K562 (cell line): ENCODE data around the gene CNOT6L. TPM values are rescaled to one million over a fixed set of nuclear protein-coding genes. Genes with fewer than 3 reads are reported as not detected.

Experiments
- ARID4B ChIP-seq: sonication (generic); formaldehyde crosslinking; IDR thresholded peaks from 2 replicates; pipeline ENCODE4 v1.8.0; 2022; ENCODE audit warnings: mild to moderate bottlenecking, missing genetic modification reagents
- BACH1 ChIP-seq: fragments of 200-800 bp; sonication (Bioruptor generic); IDR thresholded peaks from 2 replicates; pipeline ENCODE4 v1.6.1; 2016; ENCODE audit warnings: missing genetic modification characterization, missing compliant biosample characterization
- HOXB6 ChIP-seq: fragments of 250-450 bp; sonication (Bioruptor Pico); IDR thresholded peaks from 2 replicates; pipeline ENCODE4 v1.5.1; 2022; ENCODE audit warnings: mild to moderate bottlenecking, borderline replicate concordance
- IFI16 ChIP-seq: fragments of 250-450 bp; sonication (Bioruptor Pico); IDR thresholded peaks from 2 replicates; pipeline ENCODE4 v2.1.2; 2022; ENCODE audit warnings: mild to moderate bottlenecking, inconsistent platforms
- KDM5B ChIP-seq: fragments of 200-600 bp; sonication (generic); IDR thresholded peaks from 2 replicates; pipeline ENCODE4 v1.6.1; 2012; ENCODE audit warnings: low read depth, mild to moderate bottlenecking, moderate library complexity, low read length, control low read depth, inconsistent platforms; ENCODE audit not compliant: insufficient replicate concordance
- MEF2D ChIP-seq: conservative IDR thresholded peaks from 2 replicates; pipeline ENCODE4 v1.6.1; 2016; ENCODE audit warnings: low read depth, missing genetic modification characterization, missing compliant biosample characterization
- NFIX ChIP-seq: fragments of 250-450 bp; sonication (Bioruptor Pico); IDR thresholded peaks from 2 replicates; pipeline ENCODE4 v1.4.0; 2020; ENCODE audit warnings: low read depth, mild to moderate bottlenecking, moderate library complexity
- PHF21A ChIP-seq: fragments of 450-650 bp; IDR thresholded peaks from 2 replicates; pipeline ENCODE4 v1.6.1; 2017; ENCODE audit warnings: low read depth, borderline replicate concordance
- SMC3 ChIP-seq: conservative IDR thresholded peaks from 2 replicates; pipeline ENCODE4 v1.6.1; 2011; ENCODE audit warnings: low read depth, low read length, improper control_type of control experiment; ENCODE audit not compliant: insufficient read depth
- TGIF2 ChIP-seq: sonication (generic); formaldehyde crosslinking; IDR thresholded peaks from 2 replicates; pipeline ENCODE4 v1.8.1; 2022; ENCODE audit warnings: mild to moderate bottlenecking, missing genetic modification reagents, moderate library complexity
- ZBTB34 ChIP-seq: fragments of 250-450 bp; sonication (Bioruptor Pico); IDR thresholded peaks from 2 replicates; pipeline ENCODE4 v1.8.0; 2021; ENCODE audit warnings: mild to moderate bottlenecking, moderate library complexity
- ZKSCAN8 ChIP-seq: fragments of 200-800 bp; sonication (Bioruptor generic); IDR thresholded peaks from 2 replicates; pipeline ENCODE4 v1.6.1; 2016; ENCODE audit warnings: missing genetic modification characterization, missing compliant biosample characterization
- ZNF165 ChIP-seq: fragments of 250-450 bp; sonication (Bioruptor Pico); IDR thresholded peaks from 2 replicates; pipeline ENCODE4 v1.4.0; 2020; ENCODE audit warnings: borderline replicate concordance
- ZNF785 ChIP-seq: fragments of 250-450 bp; sonication (Bioruptor Pico); IDR thresholded peaks from 2 replicates; pipeline ENCODE4 v1.4.0; 2020; ENCODE audit warnings: mild to moderate bottlenecking
- polyA plus RNA-seq, 8 experiments: library from polyadenylated mRNA; depleted of rRNA in 4 of 8; stranded (reverse) in 5 of 8; unstranded in 3 of 8; fragments of >200 nt; fragmentation: Nextera tagmentation in 2 of 8; fragmentation: Illumina TruSeq in 1 of 8; extraction: Ambion mirVana in 2 of 8; extraction: Trizol in 1 of 8; gene quantifications; 2 replicates each; pipeline versions ENCODE4 v1.2.1 to v1.2.3, GENCODE V29; 2011 to 2014; ENCODE audit warnings: inconsistent platforms in 1 of 8, missing spikeins in 1 of 8
- total RNA-seq, 7 experiments: library from RNA; depleted of rRNA in 6 of 7; stranded (reverse); fragments of >200 nt in 6 of 7; fragmentation: Illumina TruSeq in 2 of 7; extraction: Trizol in 2 of 7; gene quantifications; 2 replicates each; pipeline versions ENCODE4 v1.2.1 to v1.2.3, GENCODE V29; 2011 to 2021; ENCODE audit warnings: low replicate concordance in 1 of 7
- TF ChIP-seq, protein P1 (sequence below): fragments of 250-450 bp; sonication (Bioruptor Pico); IDR thresholded peaks from 2 replicates; pipeline ENCODE4 v1.8.0; 2022; ENCODE audit warnings: moderate library complexity, mild to moderate bottlenecking, inconsistent platforms
- TF ChIP-seq, protein P2 (sequence below): fragments of 250-450 bp; sonication (Bioruptor Pico); IDR thresholded peaks from 2 replicates; pipeline ENCODE4 v1.4.0; 2020; ENCODE audit warnings: mild to moderate bottlenecking, moderate library complexity
- TF ChIP-seq, protein P3 (sequence below): fragments of 450-650 bp; formaldehyde crosslinking; IDR thresholded peaks from 2 replicates; pipeline ENCODE4 v1.4.0; 2020; ENCODE audit warnings: mild to moderate bottlenecking

The CNOT6L gene
- total and polyA plus RNA-seq, 9 of the 15 experiments (the other 6 are each of a cell fraction or from before 2014, with no cell fraction given) = 3.7 to 27.9 (median 6.5) TPM

GRCh38 chr4:77818602-77819403, at the start of gene CNOT6L (continued):
- TF ChIP-seq, protein P1, sequence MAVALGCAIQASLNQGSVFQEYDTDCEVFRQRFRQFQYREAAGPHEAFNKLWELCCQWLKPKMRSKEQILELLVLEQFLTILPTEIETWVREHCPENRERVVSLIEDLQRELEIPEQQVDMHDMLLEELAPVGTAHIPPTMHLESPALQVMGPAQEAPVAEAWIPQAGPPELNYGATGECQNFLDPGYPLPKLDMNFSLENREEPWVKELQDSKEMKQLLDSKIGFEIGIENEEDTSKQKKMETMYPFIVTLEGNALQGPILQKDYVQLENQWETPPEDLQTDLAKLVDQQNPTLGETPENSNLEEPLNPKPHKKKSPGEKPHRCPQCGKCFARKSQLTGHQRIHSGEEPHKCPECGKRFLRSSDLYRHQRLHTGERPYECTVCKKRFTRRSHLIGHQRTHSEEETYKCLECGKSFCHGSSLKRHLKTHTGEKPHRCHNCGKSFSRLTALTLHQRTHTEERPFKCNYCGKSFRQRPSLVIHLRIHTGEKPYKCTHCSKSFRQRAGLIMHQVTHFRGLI (CRISPR knock-in tag) = no peak
- TF ChIP-seq TGIF2 (CRISPR knock-in tag) = 0 out of 2 replicates have a peak, but pooled peaks have one; percentile 26
- TF ChIP-seq NFIX = no peak
- no peak for TF ChIP-seq BACH1 (tag)
- no peak for TF ChIP-seq MEF2D (tag)
- no peak for TF ChIP-seq IFI16 (CRISPR knock-in tag)
- TF ChIP-seq, protein P2, sequence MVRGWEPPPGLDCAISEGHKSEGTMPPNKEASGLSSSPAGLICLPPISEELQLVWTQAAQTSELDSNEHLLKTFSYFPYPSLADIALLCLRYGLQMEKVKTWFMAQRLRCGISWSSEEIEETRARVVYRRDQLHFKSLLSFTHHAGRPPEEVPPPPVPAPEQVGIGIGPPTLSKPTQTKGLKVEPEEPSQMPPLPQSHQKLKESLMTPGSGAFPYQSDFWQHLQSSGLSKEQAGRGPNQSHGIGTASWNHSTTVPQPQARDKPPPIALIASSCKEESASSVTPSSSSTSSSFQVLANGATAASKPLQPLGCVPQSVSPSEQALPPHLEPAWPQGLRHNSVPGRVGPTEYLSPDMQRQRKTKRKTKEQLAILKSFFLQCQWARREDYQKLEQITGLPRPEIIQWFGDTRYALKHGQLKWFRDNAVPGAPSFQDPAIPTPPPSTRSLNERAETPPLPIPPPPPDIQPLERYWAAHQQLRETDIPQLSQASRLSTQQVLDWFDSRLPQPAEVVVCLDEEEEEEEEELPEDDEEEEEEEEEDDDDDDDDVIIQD (CRISPR knock-in tag) = no peak
- no peak for TF ChIP-seq SMC3
- TF ChIP-seq ZNF785 (CRISPR knock-in tag) = no peak
- TF ChIP-seq ZNF165 = no peak
- no peak for TF ChIP-seq HOXB6 (CRISPR knock-in tag)
- no peak for TF ChIP-seq ZBTB34
- TF ChIP-seq, protein P3, sequence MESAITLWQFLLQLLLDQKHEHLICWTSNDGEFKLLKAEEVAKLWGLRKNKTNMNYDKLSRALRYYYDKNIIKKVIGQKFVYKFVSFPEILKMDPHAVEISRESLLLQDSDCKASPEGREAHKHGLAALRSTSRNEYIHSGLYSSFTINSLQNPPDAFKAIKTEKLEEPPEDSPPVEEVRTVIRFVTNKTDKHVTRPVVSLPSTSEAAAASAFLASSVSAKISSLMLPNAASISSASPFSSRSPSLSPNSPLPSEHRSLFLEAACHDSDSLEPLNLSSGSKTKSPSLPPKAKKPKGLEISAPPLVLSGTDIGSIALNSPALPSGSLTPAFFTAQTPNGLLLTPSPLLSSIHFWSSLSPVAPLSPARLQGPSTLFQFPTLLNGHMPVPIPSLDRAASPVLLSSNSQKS (CRISPR knock-in tag) = no peak
- TF ChIP-seq KDM5B = no peak
- no peak for TF ChIP-seq ZKSCAN8
- peak; percentile 45 for TF ChIP-seq ARID4B (CRISPR knock-in tag)
- TF ChIP-seq PHF21A = no peak
